Lower leg skin (tissue), 3 donors: ENCODE measurements around the gene RARA.

Source experiments
- CTCF ChIP-seq, 3 donors: fragments of 450-650 bp; IDR thresholded peaks; one replicate each; pipeline ENCODE4 v1.5.1; 2016; ENCODE audit warnings: antibody characterized with exemption in 3 of 3, mild to moderate bottlenecking in 3 of 3, moderate library complexity in 2 of 3
- POLR2A ChIP-seq, 2 donors: fragments of 450-650 bp; IDR thresholded peaks; one replicate each; pipeline ENCODE4 v1.6.1; 2016 to 2017; ENCODE audit warnings: antibody characterized with exemption in 2 of 2, mild to moderate bottlenecking in 1 of 2, moderate library complexity in 1 of 2

- TF ChIP-seq CTCF (IDR thresholded peaks at IDR 0.05) (no peak), POLR2A (IDR thresholded peaks at IDR 0.05) (no peak)
Observed at GRCh38 chr17:40327735-40328385, 18.9 kb downstream of the RARA start.
